ENCODE results near the gene CFL2.
"Not testable (repeated sequence)": the region's sequence is repeated elsewhere in the genome, so short reads cannot be mapped to it uniquely, and the experiment has no call there.

The CFL2 gene

GRCh38 chr14:34711796-34712712, 2.3 kb downstream of the CFL2 start:
- DNase-seq (ENCODE audit: low spot score) = no peak

DNA sequence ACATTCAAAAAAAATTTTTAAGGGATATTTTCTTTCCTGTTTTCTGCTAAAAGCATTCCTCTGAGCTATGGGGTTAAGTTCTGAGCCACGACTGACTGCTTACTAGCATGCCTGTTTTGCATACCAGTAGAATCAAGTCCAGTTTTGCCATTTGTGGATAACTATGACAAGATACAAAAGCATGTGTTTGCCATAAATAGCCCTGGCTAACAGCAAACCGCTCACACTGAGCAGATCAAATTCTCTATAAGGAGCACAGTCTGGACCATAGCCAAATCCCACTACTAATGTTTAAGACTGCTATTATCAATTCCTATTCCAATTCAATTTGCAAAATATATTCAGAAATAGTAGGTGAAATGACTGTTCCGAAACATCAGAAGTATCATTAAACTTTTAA, 3.2 kb downstream of the CFL2 start:
- DNase-seq (ENCODE audit: low spot score) = no peak

DNA sequence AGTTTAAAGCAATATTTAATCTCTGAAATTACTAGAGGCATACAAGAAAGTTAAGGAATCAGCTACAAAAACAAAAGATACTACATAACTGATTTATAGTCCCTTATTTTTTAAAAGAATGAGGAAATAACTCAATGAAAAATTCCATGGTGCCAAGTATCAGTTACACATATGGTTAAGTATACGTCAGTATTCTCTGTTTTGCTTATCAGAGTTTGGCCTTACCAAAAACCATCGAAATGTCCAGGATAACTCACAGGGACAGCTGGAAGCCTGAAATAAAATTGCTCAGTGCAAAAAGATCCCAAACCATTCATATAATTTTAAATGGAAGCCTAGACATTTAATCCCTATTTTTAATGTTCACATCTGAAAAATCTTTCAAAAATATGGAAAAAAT, 3.6 kb downstream of the CFL2 start:
- no peak for DNase-seq (ENCODE audit: low spot score)

DNA sequence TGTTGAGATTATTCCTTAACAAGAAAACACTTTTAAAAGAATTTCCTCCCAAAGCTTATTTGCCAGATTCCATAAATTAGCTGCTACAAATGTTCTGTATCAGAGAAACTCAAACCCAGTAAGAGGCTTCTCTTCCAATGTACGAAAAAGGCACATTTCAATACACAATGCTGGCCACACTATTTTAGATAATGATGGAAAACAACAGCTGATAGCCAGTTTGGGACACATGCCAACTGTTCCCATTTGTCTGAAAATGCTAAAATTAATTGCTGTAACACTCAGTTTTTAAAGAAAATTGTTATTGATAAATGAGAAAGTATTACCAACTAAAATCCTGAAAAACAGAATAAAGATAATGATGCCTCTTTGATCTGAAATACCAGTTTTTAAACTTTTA, 4.4 kb downstream of the CFL2 start:
- no peak for DNase-seq (ENCODE audit: low spot score)

GRCh38 chr14:34707722-34708121, 6.7 kb downstream of the CFL2 start:
- no peak for DNase-seq (ENCODE audit: low spot score)

- no peak for DNase-seq (ENCODE audit: low spot score)
Measured at GRCh38 chr14:34701808-34702207, 12.6 kb downstream of the CFL2 start.

- no peak for DNase-seq (ENCODE audit: low spot score)
Measured at GRCh38 chr14:34700622-34701130, 13.7 kb downstream of the CFL2 start.

DNA sequence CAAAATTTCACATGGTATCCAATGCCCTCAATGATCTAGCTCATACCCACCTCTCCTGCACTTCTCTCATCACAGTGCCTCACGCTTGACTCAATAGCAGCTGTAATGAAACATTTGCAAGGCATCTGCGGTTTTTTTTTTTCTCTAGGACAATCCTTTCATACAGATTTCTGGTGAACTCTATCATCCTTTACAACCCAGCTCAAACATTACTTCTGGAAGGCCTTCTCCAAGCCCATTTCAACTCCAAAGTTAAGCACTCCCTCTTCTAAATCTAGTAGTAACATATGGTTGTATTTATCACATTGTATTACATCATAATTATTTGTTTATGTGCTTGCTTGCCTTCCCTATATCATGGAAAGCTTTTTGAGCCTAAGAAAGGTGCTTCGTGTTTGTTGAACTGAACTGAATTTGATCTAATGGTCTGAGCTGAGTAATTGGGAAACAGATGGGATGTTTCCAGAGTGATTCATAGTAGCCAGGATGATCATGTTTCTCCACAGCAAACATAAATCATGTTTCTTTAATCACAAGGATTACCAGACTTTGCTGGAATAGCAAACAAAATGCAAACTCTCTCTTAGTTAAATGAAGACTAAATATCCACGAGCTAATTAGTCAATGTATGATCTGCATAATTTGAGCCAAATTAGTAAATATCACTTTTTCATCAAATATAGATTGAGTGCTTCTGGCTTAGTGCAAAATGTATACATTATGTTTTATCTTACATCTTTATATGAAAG, 14.3 kb downstream of the CFL2 start:
- peak; percentile 34 for DNase-seq (ENCODE audit: low spot score)

DNA sequence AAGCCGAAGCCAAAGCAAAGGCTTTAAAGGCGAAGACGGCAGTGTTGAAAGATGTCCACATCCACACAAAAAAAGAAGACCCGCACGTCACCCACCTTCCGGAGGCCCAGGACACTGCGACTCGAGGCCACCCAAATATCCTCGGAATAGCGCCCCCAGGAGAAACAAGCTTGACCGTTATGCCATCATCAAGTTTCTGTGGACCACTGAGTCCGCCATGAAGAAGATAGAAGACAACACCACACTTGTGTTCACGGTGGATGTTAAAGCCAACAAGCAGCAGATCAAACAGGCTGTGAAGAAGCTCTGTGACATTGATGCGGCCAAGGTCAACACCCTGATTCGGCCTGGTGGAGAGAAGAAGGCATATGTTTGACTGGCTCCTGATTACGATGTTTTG, 20.2 kb downstream of the CFL2 start:
- DNase-seq (ENCODE audit: low spot score) = not testable (repeated sequence)

GRCh38 chr14:34693228-34693939, 21.0 kb downstream of the CFL2 start:
- DNase-seq (ENCODE audit: low spot score) = peak; percentile 53

GRCh38 chr14:34692898-34693227, 21.5 kb downstream of the CFL2 start:
- no peak for DNase-seq (ENCODE audit: low spot score)

GRCh38 chr14:34692348-34692747, 22.0 kb downstream of the CFL2 start:
- no peak for DNase-seq (ENCODE audit: low spot score)

DNA sequence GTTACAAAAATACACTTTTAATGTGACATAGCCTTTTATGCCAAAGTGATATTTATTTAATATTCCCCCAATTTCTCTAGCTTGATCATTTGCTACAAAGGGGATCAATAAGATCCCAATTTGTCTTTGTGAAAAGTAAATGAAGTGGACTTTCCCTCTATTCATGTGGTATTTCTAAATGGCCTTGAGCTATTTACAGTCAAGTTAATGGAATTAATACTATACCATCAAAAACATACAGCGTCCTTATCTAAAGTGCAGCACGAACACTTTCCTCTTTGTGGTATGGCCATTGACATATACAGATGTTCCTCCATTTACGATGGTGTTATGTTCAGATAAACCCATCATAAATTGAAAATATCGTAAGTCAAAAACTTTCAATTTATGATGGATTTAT, 23.2 kb downstream of the CFL2 start:
- no peak for DNase-seq (ENCODE audit: low spot score)

GRCh38 chr14:34688470-34689206, 25.8 kb downstream of the CFL2 start:
- no peak for DNase-seq (ENCODE audit: low spot score)

GRCh38 chr14:34685819-34686428, 28.5 kb downstream of the CFL2 start:
- DNase-seq (ENCODE audit: low spot score) = no peak

- no peak for DNase-seq (ENCODE audit: low spot score)
Measured at GRCh38 chr14:34684578-34684977, 29.8 kb downstream of the CFL2 start.

GRCh38 chr14:34682787-34683321, 31.5 kb downstream of the CFL2 start:
- no peak for DNase-seq (ENCODE audit: low spot score)

GRCh38 chr14:34680806-34681479, 33.5 kb downstream of the CFL2 start:
- DNase-seq (ENCODE audit: low spot score) = no peak

GRCh38 chr14:34678735-34679134, 35.7 kb downstream of the CFL2 start:
- no peak for DNase-seq (ENCODE audit: low spot score)

DNA sequence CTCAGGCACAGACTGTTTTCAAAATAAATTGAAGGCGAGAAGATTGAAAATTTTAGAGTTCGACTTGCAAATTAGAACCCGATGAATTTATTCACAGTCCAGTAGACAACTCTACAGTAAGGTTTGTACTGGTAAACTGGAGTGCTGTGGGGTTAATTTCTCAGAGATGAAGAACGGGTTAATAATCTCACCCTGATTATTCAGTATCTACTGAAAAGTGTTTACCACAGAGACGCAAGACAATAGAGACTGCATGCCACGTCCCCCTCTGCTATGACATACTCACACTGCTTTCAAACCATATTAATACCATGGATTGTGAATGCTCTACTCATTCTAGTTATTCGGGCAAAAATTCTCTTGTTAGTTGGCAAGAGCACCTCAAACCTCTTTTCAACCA, 36.1 kb downstream of the CFL2 start:
- DNase-seq (ENCODE audit: low spot score) = no peak
